GM21367 (cell line): Measurements from ENCODE around the gene GALNT12.

ENCODE experiments used
- ATAC-seq: cut with Tn5 transposase; IDR thresholded peaks from one replicate; pipeline ENCODE4 v1.9.1; 2021; ENCODE audit not compliant: unreplicated experiment

The GALNT12 gene, protein sequence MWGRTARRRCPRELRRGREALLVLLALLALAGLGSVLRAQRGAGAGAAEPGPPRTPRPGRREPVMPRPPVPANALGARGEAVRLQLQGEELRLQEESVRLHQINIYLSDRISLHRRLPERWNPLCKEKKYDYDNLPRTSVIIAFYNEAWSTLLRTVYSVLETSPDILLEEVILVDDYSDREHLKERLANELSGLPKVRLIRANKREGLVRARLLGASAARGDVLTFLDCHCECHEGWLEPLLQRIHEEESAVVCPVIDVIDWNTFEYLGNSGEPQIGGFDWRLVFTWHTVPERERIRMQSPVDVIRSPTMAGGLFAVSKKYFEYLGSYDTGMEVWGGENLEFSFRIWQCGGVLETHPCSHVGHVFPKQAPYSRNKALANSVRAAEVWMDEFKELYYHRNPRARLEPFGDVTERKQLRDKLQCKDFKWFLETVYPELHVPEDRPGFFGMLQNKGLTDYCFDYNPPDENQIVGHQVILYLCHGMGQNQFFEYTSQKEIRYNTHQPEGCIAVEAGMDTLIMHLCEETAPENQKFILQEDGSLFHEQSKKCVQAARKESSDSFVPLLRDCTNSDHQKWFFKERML

GRCh38 chr9:98807070-98807813 is at the start of gene GALNT12:
Gene GALNT12, plus strand, starts transcription at chr9:98807670. Its CDS starts 29 bp downstream, at chr9:98807699.
- ATAC-seq: peak; percentile 53

- no peak for ATAC-seq
These were observed 47.2 kb upstream of the GALNT12 start for GRCh38 chr9:98760231-98760630.

GRCh38 chr9:98763986-98764745 is 43.3 kb upstream of the GALNT12 start:
- ATAC-seq: no peak

DNA sequence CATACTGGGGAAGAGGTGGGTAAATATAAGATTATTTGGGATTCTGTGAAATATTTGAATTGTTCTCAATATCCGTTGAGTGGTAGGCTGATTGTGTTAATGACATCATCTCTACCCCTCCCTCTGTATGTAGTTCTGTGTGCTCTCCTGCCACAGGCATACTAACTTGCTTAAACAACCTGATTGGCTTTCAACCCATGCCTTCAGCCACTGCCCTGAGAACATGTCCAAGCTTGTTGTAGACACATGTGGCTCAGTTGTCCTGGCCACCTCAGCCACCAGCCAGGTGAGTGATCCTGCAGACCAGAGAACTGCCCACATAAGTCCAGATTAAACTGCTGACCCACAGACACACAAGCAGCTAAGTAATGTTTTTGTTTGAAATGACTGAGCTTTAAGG is 42.2 kb upstream of the GALNT12 start:
- no peak for ATAC-seq

DNA sequence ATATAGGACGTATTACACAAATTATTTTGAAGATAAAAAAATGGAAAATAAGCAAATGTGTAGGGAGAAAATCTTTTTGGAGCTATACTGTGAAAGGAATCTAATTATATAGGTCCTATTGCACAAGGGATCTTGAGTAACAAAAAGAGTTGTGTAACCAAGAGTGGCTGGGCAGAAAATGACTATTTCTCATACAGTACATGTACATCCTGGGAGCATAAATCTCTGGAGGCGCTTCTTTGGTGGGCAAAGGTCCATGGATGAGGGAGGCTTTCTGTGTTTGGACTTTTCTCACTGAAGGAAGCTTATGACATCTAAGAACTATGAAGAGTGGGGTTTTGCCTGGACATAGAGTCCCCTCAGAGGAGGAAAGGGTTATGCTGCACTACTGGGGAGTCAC is 40.9 kb upstream of the GALNT12 start:
- ATAC-seq: no peak

- ATAC-seq: no peak
These were observed 40.3 kb upstream of the GALNT12 start for GRCh38 chr9:98767196-98767595.

DNA sequence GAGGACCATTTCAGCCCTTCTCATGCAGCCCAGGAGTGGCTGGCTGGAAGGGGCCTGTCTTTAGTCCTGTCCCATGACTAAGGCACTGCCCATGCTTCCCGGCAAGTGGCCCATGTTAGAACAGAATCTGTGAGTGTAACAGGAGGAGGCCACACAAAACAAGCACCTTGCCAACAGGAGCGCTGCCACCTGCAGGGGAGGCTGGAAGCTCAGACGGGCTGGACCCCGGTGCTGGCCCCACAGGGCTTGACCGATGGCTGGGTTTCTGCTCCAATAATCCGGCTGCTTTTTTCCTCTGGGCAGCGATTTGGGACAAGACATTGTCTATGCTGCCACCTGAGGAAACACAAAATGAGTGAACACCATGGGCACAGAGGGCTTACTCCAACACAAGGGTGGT is 39.6 kb upstream of the GALNT12 start:
- no peak for ATAC-seq

DNA sequence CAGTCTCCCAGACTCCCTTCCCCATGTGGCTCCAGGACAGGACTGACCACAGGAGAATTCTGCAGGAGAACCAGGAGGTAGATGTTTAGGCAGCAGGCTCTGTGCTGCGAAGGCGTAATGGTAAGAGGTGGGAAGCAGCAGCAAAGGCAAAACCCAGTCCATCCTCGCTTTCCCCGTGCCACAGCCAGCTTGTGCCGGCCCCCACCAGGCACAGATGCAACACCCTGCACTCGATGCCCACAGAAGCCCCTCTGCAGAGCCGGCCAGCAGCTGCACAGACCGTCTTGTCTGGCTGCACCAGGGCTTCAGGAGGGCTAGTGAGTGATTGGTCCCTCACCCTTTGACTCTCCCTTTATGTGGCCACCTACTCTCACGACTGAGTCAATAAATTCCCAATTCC is 39.1 kb upstream of the GALNT12 start:
- no peak for ATAC-seq

- ATAC-seq: no peak
These were observed 36.8 kb upstream of the GALNT12 start for GRCh38 chr9:98770717-98771116.

DNA sequence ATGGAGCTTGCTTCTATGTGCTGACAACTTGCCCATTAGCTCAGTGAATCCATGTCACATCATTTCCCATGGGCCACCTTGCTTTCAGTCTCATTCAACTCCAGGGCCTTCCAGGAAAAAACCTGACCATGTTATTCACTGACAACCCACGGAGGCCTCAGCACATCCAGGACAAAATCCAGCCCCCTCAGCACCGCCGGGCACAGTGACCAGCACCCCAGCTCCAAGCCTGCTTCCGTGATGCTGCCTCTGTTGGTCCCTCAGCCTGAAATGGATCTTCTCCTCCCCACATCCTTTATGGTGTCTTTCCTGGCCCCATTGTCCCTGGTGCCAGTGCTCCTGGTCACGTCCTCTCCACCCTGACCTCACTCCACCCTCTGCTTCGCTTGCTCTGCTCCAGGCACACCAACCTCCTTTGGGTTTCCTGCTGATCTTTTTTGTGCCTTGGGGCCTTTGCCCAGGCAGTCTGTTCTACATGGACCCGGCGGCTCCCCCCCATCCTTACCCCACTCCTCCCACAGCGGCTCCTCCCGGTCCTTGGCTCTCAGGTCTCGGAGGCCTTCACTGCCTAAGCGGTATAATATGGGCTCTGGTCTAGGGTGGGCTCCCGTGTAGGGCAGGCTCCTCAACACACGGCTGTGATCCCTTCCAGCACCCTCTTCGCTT is 36.1 kb upstream of the GALNT12 start:
- no peak for ATAC-seq

GRCh38 chr9:98772364-98773155 is 34.9 kb upstream of the GALNT12 start:
- ATAC-seq: no peak

DNA sequence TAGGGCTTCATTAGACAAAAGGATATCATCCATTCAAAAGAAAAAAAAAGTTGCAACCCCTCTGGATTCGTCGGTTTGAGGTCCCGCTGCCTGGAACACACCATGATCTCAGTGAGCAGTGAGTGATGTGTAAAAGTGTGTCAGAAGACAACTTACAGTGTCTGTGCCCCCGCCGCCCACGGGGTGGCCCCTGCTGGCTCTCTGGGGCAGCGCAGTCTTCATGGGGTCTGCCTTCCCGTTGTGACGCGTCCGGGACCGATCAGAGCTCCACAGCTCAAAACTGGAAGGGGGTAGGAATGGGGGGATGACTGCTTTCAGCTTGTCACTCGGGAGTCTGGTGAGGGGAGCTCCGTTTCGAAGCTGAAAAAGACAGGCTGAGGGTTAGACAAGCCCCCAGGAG is 33.7 kb upstream of the GALNT12 start:
- no peak for ATAC-seq

DNA sequence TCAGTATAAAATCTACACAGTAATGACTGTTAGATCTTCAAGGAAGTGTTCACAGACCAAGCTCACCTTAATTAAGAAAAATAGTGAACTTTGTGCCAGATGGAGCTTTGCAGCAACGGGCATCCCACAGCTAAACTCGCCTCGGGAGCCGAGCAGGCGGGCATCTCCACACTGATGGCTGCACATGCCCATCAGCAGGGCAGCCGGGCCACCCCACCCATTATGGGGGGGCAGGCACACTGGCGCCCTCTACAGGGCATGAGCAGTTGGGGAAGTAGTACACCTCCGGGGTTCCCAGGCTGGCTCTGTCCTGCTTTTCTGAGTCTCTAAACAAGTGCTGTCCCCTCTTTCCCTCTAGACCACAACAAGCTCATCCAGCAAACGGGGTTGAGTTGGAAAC is 32.7 kb upstream of the GALNT12 start:
- ATAC-seq: no peak

DNA sequence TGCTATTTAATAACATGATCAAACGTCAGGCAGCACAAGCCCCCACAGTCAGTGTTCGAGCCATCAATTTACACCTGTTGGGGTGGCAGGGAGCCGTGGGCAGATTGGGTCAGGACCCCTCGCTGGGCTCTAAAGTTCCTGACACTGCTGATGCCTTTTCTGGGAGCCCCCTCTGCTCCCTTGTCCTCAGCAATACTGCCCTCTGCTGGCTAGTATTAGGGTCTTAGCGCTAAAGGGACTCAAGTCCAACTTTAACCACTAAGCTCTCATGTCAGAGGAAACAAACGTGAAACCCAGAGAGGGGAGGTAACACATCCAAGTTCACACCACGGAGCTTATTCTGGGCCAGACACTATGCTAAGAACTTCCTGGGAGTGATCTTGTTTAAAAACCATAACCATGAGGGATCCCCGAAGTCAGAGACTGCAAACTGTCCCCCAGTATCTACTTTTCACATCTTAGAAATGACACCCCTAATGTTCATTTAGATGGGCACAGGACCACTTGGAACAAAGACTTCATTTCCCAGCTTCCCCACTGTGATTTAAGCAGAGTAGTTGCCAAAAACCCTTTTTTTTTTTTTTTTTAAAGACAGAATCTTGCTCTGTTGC is 31.5 kb upstream of the GALNT12 start:
- no peak for ATAC-seq

DNA sequence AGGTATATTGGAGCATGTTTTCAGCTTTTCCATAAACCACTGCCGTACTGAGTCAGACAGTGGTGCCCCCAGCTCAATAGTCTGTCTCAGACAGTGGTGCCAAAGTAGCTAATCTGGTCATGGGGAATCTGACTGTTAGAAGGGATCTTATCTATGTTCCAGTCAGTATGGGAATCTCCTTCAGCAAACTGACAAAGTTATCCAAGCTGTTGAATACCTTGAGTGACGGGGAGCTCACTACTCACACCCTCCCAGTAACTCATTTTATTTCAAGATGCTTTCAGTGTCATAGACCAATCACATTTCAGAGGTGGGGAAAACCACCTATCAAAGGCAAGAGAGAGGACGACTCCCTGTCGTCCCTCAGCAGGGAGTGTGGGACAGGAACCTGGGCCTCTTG is 29.9 kb upstream of the GALNT12 start:
- ATAC-seq: no peak

DNA sequence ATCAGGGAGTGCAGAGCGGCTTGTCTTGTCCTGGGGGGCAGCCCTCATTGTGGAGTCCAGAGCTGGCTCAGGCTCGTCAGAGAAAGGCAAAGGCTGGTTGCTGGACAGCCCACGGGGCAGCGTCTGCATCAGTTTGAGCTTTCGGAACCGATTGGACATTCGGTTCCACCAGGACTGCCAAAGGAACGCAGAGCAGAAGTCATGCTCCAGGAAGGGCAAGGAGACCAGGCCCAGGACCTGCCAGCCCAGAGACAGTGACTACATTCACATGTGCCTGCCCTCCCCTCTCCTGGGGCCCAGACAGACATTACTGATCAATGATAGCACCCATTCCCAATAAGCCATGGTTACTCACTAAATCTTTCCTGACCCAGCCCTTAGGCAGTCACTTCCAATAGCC is 29.2 kb upstream of the GALNT12 start:
- no peak for ATAC-seq

DNA sequence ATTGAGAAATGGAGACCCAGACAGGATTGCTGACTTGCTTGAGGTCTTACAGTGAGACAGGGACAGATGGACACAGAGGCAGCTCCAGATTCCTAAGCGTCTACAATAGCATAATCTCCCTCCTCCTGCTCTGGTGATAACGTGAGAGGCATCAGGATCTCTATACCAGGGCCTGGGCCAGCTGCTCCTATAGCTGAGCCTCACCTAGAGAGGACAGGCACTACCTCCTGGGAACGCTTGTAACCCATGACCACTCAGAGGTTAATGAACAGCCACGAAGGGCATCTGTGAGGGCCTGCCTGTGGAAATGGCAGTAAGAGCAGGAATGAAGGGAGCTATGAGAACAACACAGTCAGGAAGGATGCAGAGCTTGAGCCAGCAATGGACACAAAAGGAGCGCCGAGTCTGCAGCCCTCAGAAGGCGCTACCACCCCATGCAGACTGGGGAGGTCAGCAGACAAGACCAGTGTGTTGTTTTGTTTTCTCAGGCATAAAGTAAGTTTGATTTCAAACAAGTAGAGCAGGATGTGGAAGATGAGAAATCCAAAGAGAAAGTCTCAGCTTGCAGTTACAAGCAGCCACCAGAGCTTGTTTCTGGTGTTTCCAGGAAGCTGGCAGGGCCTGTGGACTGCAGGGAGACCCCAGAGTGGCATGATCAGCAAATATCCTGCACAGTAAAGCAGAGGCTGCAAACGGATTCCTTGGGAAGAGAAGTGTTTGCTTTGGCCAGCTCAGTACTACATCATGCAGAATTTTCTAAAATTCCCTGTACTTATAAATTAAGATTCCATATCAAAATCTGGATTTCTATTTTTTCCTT is 28.5 kb upstream of the GALNT12 start:
- ATAC-seq: no peak

- ATAC-seq: no peak
These were observed 27.3 kb upstream of the GALNT12 start for GRCh38 chr9:98780059-98780749.
